Right kidney (tissue), 1 donor: ENCODE data around the gene DDIT3.
"Not testable (repeated sequence)": the region's sequence is repeated elsewhere in the genome, so short reads cannot be mapped to it uniquely, and the experiment has no call there.

ENCODE experiments used
- DNase-seq: peaks from one replicate; pipeline ENCODE4 v3.0.0-alpha.2; 2016

Gene DDIT3

DNA sequence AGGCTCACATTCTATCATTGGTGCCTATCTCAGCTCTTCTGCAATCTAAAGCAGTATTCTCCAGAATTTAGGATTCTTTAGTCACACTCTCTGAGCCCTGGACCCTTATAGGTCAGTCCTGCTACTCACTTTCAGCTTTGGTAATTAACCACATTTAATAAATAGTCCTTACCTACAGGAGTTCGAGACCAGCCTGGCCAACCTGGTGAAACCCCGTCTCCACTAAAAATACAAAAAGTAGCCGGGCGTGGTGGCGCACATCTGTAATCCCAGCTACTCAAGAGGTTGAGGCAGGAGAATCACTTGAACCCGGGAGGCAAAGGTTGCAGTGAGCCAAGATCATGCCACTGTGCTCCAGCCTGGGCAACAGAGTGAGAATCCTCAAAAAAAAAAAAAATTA is 6.6 kb downstream of the DDIT3 start:
- not testable (repeated sequence) for DNase-seq

DNA sequence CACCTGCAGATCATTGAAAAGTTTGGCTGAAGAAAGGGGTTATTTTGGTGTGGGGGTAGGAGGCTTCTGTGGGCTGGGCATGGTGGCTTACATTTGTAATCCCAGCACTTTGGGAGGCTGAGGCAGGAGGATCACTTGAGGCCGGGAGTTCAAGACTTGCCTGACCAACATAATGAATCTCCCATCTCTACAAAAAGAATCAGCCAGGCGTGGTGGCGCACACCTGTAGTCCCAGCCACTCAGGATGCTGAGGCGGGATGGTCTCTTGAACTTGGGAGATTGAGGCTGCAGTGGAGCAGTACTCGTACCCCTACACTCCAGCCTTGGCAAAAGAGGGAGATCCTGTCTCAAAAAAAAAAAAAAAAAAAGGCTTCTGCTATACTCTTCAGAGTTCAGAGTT is 7.0 kb downstream of the DDIT3 start:
- no peak for DNase-seq

DNA sequence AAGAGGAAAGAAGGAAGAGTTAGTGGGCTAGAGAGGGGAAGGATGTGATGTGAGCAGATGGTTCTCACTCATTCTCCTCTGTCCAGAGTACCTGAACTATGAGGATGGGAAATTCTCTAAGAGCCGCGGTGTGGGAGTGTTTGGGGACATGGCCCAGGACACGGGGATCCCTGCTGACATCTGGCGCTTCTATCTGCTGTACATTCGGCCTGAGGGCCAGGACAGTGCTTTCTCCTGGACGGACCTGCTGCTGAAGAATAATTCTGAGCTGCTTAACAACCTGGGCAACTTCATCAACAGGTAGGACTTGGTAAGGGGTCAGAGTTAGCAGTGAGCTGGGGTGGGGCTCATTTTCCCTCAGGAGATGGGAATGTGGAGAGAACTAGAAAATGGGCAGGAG is 7.6 kb downstream of the DDIT3 start:
- no peak for DNase-seq

DNA sequence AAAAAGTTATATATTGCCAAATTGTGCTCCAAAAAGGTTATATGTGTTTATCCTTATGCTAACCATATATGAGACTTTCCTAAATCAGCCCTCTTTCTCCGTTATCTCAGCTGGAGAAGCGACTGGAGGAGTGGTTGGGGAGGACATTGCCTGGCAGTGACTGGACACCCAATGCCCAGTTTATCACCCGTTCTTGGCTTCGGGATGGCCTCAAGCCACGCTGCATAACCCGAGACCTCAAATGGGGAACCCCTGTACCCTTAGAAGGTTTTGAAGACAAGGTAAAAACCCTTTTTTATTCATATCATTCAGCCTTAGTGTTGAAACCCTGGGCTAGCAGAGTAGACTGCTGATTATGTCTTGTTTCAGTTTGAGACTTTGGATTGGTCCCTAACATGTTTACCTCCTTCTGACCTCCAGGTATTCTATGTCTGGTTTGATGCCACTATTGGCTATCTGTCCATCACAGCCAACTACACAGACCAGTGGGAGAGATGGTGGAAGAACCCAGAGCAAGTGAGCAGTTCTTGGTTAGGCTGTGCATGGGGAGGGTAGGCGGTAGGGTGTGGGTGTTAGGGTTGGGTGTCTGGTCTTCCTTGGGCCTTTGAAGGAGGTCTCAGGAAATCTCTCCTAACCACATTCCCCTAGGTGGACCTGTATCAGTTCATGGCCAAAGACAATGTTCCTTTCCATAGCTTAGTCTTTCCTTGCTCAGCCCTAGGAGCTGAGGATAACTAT is 8.6 kb downstream of the DDIT3 start:
- DNase-seq, result no peak

DNA sequence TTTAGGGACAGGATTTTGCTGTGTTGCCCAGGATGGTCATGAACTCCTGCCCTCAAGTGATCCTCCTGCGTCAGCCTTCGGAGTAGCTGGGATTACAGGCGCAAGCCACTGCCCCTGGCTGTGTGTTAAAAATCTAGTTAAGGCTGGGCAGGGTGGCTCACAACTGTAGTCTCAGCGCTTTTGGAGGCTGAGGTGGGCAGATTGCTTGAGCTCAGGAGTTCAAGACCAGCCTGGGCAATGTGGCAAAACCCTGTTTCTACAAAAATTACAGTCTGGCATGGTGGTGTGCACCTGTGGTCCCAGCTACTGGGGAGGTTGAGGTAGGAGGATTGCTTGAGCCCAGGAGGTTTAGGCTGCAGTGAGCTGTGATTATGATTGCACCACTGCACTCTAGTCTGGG is 9.2 kb downstream of the DDIT3 start:
- no peak for DNase-seq

DNA sequence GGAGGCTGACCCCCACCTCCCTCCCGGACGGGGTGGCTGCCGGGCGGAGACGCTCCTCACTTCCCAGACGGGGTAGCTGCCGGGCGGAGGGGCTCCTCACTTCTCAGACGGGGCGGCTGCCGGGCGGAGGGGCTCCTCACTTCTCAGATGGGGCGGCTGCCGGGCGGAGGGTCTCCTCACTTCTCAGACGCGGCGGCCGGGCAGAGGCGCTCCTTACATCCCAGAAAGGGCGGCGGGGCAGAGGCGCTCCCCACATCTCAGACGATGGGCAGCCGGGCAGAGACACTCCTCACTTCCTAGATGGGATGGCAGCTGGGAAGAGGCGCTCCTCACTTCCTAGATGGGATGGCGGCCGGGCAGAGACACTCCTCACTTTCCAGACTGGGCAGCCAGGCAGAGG is 12.5 kb downstream of the DDIT3 start:
- DNase-seq, result not testable (repeated sequence)

DNA sequence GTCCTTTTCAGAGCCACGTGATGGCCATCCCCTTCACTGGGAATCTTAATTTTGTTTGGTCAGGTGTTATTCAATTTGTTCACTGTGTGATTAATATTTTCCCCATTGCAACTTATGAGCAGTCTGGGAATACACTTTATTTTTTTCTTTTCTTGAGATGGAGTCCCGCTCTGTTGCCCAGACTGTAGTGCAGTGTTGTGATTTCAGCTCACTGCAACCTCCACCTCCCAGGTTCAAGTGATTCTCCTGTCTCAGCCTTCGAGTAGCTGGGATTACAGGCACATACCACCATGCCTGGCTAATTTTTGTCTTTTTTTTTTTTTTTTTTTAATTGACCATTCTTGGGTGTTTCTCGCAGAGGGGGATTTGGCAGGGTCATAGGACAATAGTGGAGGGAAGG is 13.8 kb downstream of the DDIT3 start:
- DNase-seq, result not testable (repeated sequence)

DNA sequence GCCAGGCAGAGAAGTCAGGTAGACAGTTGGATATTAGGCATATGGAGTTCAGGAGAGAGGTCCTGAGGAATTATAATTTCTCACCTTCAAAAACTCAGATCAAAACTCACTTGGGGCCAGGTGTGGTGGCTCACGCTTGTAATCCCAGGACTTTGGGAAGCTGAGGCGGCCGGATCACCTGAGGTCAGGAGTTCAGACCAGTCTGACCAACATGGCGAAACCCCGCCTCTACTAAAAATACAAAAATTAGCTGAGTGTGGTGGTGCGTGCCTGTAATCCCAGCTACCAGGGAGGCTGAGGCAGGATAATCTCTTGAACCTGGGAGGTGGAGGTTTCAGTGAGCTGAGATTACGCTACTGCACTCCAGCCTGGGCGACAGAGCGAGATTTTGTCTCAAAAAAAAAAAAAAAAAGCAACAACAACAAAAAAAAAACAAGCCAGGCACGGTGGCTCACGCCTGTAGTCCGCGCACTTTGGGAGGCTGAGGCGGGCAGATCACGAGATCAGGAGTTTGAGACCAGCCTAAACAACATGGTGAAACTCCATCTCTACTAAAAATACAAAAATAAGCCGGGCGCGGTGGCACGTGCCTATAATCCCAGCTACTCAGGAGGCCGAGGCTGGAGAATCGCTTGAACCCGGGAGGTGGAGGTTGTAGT is 17.9 kb downstream of the DDIT3 start:
- not testable (repeated sequence) for DNase-seq

DNA sequence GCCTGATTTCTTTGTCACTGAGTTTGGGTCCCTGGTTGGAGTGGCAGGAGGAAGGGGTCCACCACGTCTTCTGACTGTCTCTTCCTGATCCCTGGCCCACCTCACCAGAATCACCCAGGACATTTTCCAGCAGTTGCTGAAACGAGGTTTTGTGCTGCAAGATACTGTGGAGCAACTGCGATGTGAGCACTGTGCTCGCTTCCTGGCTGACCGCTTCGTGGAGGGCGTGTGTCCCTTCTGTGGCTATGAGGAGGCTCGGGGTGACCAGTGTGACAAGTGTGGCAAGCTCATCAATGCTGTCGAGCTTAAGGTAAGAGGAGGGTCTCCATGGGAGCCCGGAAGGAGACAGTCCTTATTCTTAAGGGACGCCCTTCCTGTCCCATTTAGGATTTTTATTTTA is 20.1 kb downstream of the DDIT3 start:
- no peak for DNase-seq

DNA sequence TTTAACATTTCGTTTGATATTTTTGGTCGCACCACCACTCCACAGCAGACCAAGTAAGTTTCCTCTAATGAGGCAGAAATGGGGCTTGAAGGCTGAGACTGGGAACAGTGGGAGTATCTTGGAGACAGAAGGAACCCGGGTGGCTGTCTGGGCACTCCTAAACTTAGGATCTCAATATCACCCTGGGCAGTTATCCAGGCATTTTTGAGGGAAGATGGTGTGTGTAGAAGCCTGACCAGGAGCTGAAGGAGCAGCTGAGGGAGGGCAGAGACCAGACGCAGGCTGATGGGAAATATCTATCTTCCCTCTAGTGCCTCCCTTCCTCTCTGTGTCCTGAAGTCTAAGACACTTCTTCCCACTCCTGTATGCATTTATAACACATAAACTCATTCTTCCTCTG is 21.7 kb downstream of the DDIT3 start:
- no peak for DNase-seq

DNA sequence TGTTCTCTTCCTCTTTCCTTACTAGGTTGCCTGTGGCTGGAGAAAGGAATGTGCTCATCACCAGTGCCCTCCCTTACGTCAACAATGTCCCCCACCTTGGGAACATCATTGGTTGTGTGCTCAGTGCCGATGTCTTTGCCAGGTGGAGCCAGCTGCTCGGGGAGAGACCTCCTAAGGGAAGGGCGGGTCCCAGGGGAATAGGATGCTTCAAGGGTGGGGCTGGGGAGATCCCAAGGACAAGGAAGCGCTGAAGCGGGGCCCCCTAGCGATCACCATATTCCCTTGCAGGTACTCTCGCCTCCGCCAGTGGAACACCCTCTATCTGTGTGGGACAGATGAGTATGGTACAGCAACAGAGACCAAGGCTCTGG is 22.2 kb downstream of the DDIT3 start:
- DNase-seq, result no peak

DNA sequence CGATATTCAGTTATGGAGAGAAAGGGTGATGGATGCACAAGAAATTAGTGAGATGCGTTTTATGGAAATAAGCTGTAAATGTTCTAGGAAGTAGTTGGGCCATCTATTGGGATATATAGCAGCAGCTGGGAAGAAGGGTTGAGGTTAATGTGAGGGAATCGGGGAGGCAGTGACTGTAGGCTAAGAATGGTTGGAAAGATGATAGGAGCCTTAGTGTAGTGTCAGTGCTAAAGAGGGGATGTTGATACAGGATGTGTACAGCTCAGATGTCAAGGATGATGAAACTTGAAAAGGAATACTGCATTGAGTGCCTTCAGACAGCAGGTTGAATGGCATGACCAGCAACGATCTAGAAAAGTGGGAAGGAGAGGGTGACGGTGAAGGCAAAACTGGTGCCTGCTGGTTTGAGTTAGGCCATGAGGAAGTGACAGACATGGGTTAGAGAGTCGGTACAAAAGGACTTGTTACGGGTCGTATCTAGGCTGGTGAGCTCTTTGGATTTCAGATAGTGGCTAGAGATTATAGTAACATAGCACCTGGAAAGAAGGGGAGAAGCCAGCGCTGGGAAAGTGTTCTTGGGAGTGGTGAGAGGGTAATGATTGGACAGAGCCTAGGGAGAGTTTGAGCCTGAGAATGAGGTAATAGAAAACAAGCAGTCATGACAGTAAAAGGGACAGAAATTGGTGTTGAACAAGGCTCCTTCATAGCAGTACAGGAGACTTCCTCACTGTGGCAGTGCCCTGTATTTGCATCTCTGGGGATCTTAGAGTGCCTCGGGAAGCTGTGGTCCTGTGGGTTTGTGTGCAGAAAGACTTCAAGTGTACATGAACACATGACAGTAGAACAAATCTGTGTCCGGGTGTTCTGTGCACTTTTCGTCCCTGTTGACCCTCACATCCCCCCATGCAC is 22.8 kb downstream of the DDIT3 start:
- no peak for DNase-seq

DNA sequence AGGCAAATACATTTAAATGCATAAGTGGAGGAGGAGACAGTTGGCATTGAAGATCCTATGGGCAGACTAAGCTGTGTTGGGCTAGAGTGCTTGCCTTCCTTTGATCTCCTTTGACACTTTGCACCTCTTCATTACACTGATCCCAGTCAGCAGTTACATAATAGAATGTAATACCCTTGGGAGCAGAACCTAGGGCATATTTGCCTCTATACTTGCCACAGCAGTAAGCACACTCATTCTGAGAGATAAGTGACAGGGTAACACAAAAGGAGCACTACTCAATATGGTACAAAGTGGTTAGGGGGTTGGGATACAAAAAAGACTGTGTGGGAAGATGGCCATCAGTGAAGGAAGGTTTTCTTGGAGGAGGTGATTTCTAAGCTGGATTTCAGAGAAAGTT is 23.5 kb downstream of the DDIT3 start:
- DNase-seq, result no peak

DNA sequence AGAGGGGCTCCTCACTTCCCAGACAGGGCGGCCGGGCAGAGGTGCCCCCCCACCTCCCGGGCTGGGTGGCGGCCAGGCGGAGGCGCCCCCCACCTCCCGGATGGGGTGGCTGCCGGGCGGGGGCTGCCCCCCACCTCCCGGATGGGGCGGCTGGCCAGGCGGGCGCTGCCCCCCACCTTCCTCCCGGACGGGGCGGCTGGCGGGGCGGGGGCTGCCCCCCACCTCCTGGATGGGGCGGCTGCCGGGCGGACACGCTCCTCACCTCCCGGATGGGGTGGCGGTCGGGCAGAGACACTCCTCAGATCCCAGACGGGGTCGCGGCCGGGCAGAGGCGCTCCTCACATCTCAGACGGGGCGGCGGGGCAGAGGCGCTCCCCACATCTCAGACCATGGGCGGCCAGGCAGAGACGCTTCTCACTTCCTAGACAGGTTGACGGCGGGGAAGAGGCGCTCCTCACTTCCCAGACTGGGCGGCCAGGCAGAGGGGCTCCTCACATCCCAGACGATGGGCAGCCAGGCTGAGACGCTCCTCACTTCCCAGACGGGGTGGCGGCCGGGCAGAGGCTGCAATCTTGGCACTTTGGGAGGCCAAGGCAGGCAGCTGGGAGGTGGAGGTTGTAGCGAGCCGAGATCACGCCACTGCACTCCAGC is 25.1 kb downstream of the DDIT3 start:
- DNase-seq, result not testable (repeated sequence)

DNA sequence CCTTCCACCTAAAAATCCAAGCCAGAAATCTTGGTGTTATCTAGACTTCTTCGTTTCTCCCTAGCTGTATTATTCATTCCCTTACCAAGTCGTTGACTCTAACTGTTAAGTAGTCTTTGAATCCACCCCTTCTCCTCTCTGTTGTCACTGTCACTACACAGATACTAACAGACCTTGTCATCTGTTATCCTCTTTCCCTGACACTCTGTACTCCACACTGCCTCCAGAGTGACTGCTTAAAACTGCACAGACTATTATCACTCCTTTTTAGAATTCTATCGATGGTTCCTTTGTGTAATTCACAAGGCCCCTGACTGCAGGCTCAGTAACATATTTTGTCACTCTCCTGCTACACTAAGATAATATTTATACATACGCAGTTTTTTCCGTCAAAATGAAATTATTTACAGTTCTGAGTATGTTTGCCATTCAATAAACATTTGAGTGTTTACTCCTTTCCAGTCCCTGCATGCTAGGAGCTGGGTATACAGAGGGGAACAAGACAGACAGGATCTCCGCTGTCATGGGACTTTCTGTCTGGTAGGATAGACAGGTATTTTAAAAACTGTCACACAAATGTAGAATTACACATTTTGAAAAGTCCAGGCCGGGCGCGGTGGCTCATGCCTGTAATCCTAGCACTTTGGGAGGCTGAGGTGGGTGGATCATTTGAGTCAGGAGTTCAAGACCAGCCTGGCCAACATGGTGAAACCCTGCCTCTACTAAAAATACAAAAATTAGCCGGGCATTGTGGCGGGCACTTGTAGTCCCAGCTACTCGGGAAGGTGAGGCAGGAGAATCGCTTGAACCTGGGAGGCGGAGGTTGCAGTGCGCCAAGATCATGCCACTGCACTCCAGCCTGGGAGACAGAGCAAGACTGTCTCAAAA is 28.7 kb downstream of the DDIT3 start:
- no peak for DNase-seq

DNA sequence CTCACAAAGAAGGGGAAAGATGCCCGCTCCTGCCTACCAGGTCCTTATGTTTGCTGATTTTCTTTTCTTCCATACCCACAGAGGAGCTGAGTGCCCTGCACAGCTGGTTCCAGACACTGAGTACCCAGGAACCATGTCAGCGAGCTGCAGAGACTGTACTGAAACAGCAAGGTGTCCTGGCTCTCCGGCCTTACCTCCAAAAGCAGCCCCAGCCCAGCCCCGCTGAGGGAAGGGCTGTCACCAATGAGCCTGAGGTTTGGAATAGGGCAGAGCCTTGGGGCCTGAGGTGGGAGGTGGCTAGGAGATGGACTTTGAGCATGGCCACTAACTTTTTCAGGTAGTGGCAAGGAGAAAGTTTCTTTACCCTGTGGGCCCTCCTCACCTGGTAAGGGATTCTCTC is 30.2 kb downstream of the DDIT3 start:
- no peak for DNase-seq

DNA sequence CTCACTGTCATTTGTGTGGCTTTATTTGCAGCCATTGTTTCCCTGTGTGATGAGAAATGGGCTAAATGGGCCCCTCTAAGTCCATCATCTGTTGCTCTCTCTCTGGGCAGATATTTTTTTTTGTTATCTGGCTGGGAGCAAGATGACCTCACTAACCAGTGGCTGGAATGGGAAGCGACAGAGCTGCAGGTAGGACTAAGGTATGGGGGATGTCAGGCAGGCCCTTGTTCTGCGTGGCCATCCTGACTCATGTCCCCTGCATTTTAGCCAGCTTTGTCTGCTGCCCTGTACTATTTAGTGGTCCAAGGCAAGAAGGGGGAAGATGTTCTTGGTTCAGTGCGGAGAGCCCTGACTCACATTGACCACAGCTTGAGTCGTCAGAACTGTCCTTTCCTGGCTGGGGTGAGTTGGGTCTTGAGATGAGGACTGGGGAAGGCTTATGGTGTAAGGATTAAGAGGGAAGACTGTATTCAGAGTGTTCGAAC is 31.1 kb downstream of the DDIT3 start:
- DNase-seq, result no peak

DNA sequence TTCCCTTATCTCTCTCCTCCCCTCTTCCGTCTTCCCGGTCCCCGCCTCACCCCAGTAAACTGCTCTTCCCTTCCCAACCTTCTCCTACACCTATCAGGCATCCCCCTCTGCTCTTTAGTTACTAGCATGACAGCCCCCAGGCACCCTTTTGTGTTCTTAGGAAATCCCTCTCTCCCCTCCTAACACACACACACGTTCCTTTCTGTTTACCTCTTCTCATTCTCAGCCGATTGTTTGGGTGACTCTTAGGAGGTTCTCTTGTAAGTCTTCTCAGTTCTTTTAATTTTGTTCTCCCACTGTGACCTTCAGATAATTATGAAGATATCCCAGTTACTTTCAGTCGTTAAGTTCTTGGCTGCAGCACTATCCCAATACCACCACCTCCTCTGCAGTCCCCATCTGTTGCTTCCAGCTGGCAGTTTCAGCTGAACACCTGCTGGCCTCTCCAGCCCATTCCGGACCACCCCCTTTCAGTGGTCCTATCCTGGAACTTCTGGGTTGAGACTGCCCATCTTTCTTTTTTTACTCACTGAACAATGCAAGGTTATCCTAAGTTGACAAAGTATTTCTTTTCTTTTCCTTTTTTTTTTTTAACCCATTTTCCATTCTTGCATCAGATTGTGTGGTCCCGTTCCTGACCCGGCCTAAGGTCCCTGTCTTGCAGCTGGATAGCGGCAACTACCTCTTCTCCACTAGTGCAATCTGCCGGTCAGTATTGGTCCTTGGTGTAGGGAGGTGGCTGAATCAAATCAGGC is 31.7 kb downstream of the DDIT3 start:
- no peak for DNase-seq

DNA sequence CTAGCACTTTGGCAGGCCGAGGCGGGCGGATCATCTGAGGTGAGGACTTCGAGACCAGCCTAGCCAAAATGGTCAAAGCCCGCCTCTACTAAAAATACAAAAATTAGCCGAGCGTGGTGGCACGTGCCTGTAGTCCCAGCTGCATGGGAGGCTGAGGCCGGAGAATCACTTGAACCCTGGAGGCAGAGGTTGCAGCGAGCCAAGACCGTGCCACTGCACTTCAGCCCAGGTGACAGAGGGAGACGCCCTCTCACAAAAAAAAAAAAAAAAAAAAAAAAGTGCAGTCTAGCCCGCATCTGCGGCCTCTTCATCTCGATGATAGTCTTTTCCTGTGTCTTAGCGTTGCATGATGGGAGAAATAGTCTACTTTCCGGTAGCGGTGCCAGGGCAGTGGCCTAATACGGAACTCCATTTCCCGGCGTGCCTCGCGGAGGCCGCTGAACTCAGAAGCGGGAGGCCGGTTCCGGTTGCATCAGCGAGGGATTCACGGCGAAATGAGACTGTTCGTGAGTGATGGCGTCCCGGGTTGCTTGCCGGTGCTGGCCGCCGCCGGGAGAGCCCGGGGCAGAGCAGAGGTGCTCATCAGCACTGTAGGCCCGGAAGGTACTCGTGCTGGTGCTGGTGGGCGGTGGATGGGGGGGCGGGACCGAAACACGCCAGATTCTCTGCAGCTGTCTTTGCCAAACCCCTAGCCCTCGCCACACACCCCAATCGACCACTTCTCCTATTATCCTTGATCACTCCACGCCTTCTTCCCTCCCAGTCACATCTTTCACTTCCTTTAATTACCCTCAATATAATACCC is 32.5 kb downstream of the DDIT3 start, which contains the start of gene MARS1:
TSS of gene MARS1 (plus strand) at position 472 of the 805 bp plus-strand sequence. CDS start at position 495, 23 bp downstream.
- peak; percentile 67 for DNase-seq
